ENCODE measurements around the gene HEXIM2.
"Not testable (repeated sequence)": the region's sequence is repeated elsewhere in the genome, so short reads cannot be mapped to it uniquely, and the experiment has no call there.

Gene HEXIM2

DNA sequence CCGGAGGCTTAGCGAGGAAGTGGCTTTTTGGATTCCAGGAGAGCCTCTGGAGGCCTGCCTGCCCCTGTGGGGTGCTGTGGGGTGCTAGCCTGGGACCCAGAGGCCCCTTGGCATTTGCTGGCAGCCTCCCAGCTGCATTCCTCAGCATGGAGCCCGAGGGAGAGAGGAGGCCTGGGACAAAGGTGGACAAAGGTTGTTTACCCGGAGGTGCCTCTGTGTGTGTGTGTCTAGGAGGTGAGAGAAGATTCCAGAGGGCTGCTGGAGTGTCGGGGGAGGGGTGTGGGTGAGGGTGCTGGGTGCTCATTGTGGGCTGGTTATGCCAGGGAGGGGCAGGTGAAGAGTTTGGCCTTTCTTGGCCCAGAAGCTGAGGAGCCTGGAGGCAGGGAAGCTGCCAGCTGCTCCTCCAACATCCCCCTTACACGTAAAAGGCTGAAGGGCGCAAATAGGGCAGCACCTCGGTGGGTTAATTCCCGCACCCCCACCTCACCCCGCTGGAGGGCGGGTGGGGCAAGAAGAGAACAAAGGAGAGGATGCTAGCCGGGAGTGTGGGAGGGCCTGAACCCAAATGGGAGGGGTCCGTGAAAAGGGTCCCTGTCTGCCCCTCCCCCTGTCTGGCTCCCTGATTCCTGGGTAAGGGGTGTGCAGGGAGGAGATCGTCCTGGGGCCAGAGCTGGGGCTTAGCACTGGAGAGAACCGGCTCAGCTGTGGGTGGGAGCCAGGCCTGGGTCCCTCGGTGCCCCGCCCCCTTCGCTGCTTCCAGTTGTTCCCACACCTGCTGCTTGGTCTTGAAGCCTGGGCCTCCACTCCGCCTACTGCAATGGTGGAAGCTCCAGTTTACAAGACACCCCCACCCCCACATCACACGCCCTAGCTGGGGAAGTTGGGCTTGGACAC, 9.9 kb downstream of the HEXIM2 start:
- DNase-seq: no peak

DNA sequence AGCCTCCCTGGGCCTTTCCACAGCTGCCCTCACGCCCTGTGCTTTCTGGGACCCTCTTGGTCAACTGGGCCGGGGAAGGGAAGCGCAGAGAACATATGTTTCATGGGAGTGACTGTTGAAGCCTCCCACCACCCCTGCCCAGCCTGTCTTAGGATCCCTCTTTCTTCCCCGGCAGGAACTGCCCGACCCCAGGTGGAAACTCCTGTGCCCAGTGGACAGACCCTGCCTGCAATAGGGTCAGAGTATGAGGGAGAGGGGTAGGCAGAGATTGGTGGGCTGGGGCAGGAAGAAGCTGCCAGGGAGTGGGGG, 10.5 kb downstream of the HEXIM2 start:
- DNase-seq: no peak

DNA sequence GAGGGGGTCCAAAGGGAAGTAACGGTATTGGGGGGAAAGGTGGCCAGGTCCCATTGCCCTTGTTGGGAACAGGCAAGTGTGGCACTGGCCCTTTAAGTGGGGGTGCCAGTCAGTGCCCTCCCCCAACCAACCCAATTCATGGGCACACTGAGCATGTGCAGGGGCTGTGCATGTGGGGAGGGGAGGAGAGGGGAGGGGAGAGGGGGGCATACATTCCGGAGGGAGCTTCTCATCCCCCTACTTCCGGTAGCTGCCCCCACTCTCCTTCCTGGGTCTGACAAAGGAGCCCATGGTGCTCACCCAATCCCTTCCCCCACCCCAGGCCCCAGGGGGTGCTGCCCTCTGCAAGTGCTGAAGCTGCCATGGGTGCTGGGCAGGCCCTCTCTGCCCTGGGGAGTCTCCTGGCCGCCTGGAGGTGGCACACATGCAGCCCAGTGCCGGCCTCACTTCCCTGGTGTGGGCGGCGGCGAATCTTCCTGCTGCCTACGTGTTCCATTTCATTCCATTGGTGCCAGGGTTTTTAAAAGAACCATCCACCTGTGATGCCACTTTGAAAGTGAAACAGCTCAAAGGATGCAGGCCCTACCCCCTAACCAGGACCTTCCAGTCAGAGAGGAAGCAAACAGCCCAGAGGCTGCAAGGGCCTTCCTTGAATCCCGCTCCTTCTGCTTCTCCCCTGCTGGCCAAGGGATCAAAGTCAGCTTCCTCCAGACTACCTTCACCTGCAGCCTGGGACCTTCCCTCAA, 11.0 kb downstream of the HEXIM2 start:
- DNase-seq: peak; percentile 84

GRCh38 chr17:45175759-45176115, 14.1 kb downstream of the HEXIM2 start:
- no peak for DNase-seq

- DNase-seq: no peak
Measured at GRCh38 chr17:45177563-45177962, 15.9 kb downstream of the HEXIM2 start.

DNA sequence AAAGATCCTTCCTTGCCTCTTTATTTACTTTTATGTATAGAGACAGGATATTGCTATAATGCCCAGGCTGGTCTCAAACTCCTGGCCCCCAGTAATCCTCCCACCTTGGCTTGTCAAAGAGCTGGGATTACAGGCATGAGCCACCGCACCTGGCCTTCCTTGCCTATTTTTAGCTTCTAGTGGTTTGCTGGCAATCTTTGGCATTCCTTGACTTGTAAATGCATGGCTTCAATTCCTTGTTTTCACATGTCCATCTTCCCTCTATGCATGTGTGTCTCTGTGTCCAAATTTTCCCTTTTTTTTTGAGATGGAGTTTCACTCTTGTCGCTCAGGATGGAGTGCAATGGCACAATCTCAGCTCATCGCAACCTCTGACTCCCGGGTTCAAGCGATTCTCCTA, 22.5 kb downstream of the HEXIM2 start:
- no peak for DNase-seq

- no peak for DNase-seq
Measured at GRCh38 chr17:45186801-45187354, 25.2 kb downstream of the HEXIM2 start.

- DNase-seq: no peak
Measured at GRCh38 chr17:45189009-45189408, 27.3 kb downstream of the HEXIM2 start.

- DNase-seq: no peak
Measured at GRCh38 chr17:45190503-45191255, 29.0 kb downstream of the HEXIM2 start.

- no peak for DNase-seq
Measured at GRCh38 chr17:45195424-45195823, 33.7 kb downstream of the HEXIM2 start.

DNA sequence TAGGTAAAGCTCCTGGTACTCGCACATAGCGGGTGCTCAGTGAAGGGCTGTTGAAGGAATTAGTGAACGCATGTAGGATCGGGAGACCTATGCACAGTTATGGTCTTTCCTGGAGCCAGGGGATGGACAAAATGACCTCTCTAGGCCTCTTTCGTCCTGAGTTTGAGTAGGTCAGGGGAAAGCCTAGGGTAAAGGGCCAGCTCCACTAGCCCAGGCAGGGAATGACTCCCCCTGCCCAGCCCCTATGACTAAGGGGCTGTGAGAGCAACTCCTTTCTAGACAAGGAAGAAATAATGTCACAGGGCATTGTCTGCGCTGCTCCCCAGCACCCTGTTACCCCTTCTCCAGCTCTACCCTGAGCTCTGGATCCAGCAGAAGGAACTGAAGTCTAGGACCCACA, 35.4 kb downstream of the HEXIM2 start:
- no peak for DNase-seq

GRCh38 chr17:45197555-45198334, 36.1 kb downstream of the HEXIM2 start:
- peak; percentile 93 for DNase-seq

DNA sequence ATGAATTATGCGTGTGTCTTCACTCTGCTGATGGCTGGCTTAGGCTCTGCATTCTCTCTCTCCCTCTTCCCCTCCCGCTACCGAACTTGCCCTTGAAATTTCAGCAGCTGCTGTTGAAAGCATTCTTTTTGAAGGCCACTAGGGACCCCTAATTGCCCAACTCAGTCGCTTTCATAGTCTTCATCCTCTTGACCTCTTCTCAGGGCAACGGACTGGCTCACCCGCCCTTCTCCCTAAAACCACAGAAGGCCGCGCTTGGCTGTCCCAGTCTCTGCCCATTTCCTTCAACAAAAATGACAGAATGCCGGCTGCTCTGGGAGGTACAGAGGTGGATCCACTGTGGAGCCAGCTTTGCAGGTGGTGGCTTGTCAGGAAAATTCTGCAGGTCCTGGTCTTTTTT, 39.0 kb downstream of the HEXIM2 start:
- DNase-seq: peak; percentile 16

GRCh38 chr17:45201457-45201856, 39.8 kb downstream of the HEXIM2 start:
- DNase-seq: no peak

GRCh38 chr17:45201880-45202279, 40.2 kb downstream of the HEXIM2 start:
- DNase-seq: not testable (repeated sequence)

DNA sequence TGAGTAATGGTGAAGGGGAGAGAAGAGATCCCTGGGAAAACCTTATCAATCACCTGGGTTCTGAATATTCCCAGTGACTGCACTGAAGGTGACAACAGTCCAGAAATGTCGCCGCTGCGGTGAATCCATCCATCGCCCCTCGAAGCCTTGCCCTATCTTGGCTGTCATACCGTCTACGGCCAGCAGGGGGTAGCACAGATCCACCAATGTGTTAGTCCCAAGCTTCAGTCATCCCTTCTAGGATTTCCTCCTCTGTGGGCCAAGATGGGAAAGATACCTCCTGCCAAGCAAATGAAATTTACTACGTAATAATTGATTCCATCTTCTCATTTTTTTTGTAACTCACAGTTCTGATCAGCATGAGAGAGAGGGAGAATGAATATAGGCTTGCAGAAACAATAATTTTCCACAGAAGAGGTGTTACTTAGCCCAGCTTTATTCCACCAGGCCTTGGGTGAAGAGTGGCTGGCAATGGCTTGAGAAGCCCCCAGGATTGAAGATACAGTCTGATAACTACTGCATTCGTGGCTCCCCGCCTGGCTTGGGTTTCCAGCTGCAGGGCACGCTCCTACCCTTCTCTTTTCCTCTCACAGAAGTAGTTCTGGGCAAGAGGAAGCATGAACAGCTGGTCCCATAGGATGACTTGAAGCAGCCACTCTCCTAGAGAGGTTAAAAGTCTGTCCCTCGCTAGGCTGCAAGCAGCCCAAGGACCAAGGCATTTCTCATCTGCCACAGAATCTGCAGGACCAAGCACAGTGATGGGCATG, 57.4 kb downstream of the HEXIM2 start:
- peak; percentile 81 for DNase-seq
